Large intestine (tissue), 3 donors: ENCODE data around the gene CSKMT. TPM values are rescaled to one million over a fixed set of nuclear protein-coding genes. Genes with fewer than 3 reads are reported as not detected.
"Not testable (repeated sequence)": the region's sequence is repeated elsewhere in the genome, so short reads cannot be mapped to it uniquely, and the experiment has no call there.

Experiments used
- DNase-seq, 2 donors: peaks; one replicate each; pipeline versions ENCODE4 v3.0.0 to v3.0.0-alpha.2; 2013
- H3K27ac ChIP-seq: one replicate; pipeline ENCODE4 v1.5.1; 2013; ENCODE audit warnings: low read length
- H3K27me3 ChIP-seq: 2 replicates; pipeline ENCODE4 v1.6.1; 2013; ENCODE audit warnings: low read length; ENCODE audit not compliant: control insufficient read depth, insufficient read depth
- H3K36me3 ChIP-seq: 2 replicates; pipeline ENCODE4 v1.6.1; 2013; ENCODE audit warnings: low read length; ENCODE audit not compliant: control insufficient read depth, insufficient read depth
- H3K4me1 ChIP-seq: one replicate; pipeline ENCODE4 v1.6.1; 2013; ENCODE audit warnings: low read length; ENCODE audit not compliant: control insufficient read depth, insufficient read depth
- H3K4me3 ChIP-seq: one replicate; pipeline ENCODE4 v1.5.1; 2013; ENCODE audit warnings: low read length
- H3K9me3 ChIP-seq: one replicate; pipeline ENCODE4 v1.6.1; 2013; ENCODE audit warnings: mild to moderate bottlenecking, low read depth, low read length, moderate library complexity; ENCODE audit not compliant: control insufficient read depth
- WGBS: methylation state at CpG from one replicate; pipeline ENCODE4 v1.1.5; 2013; ENCODE audit warnings: low lambda C conversion rate; ENCODE audit not compliant: insufficient coverage; 5-methylcytosine and 5-hydroxymethylcytosine counted together
- polyA plus RNA-seq: library from polyadenylated mRNA; unstranded; fragments of 120-200 nt; gene quantifications from one replicate; pipeline ENCODE4 v1.2.1, GENCODE V29; 2013

Gene CSKMT
- polyA plus RNA-seq, 1 donor = 8.7 TPM

DNA sequence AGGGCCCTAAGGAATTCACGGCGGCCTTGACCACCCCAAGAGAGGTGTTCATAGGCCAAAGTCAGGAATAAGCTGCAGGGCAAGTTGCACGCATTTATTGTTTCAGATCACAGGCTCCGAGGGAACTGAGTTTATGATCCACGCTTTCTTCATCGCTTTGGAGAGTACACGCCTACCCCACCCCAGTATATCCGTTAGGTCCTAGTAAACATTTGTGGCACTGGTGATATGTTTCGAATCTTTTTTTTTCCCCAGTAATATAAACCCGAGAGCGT lies 19.5 kb upstream of the CSKMT start:
- H3K4me1 ChIP-seq = peaks cover 15% of the 10 kb centered on the region
- peak overlapping the region; percentile 94 for H3K27ac ChIP-seq
- peaks cover 3% of the 10 kb centered on the region for H3K9me3 ChIP-seq
- H3K27me3 ChIP-seq = no peaks in the 10 kb centered on the region
- no peak for DNase-seq
- WGBS = no CpG with 5 or more reads among the region's 11 CpGs
- H3K4me3 ChIP-seq = peak overlapping the region; percentile 94
- H3K36me3 ChIP-seq = peaks cover 43% of the 10 kb centered on the region

DNA sequence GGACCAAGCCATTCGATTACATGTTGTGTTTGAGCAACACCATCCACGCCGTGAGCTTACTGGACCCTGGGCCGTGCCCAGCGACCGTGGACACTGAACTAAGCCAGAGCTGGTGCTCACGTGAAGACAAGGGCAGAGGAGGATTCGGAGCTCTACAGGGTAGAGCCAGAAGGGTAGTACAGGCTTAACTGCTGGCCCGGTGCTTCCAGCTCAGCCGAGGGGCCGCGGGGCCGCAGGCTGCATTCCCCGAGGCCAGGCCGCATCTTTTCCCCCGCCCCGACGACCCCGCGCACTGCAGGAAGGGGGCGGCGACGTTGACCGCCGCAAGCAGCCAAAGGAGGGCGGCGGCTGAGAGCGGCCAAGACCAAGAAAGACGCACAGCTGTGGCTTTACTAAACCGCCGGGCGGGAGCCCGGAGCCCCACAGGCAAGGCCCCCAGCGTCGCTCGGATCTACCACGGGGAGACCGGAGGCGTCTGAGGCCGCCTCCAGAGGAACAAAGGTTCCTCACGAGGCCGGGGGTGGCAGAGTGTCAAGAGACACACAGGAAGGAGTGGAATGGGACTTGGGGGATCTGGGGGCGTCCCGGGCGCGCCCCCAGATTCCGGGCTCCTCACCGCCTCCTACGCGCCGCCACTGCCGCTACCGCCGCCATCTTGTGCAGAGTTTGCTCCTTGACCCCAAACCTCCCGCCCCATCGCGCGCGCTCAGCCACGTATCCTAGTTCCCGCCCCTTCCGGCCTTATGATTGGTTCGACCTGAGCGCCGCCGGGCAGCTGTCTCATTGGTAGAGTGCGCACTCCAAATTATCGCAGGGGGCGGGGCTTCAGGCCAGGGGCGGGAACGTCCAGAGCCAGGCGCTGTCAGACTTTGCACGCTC lies 18.9 kb upstream of the CSKMT start, which contains the start of gene GANAB:
Gene GANAB (minus strand): TSS at position 668 of the 879 bp plus-strand sequence. CDS start 14 bp downstream, at position 654.
- DNase-seq = peak; percentile 98 to 99
- Histone ChIP-seq H3K27me3 (no peaks in the 10 kb centered on the region), H3K36me3 (peaks cover 43% of the 10 kb centered on the region), H3K9me3 (peaks cover 3% of the 10 kb centered on the region), H3K4me3 (peak within 1 kb of the TSS; percentile 94), H3K4me1 (peaks cover 12% of the 10 kb centered on the region), H3K27ac (peak within 1 kb of the TSS; percentile 94)
- no CpG with 5 or more reads among the region's 73 CpGs for whole genome bisulfite sequencing

DNA sequence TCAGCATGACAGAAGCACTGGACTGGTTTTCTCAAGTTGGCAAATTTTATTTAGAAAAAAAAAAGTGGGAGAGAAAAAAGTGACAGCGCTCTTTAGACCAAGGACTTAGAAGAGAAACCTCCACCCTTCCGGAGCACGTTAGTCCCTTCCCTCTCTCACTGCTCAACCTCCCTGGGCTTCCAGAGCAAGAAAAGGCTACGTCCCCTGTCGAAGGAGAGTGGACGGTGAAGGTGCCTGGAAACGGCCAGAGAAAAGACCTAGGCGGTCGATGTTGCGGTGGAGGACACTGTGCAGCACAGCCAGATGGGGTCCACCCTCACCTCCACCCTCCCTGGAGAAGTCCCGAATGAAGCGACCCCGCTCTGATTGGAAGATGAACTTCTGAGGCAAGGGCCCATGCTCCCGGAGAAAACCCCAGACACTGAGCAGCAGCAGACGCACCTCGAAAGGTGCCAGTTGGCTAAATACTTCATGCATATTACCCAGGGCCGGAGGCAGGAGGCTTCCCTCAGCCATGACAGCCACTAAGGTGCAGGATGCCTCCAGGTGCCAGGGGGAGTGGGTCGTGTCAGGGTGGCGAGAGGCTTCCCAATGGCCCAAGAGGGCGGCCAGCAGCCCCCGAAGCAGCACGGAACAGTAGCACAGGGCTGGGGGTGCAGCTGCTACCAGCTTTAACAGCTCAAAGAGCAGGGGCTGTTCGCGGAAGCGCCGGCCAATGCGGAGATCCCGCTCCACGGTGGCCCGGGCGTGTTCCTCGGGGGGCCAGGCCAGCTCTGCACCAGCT lies 18.1 kb upstream of the CSKMT start:
- Histone ChIP-seq H3K36me3 (peaks cover 43% of the 10 kb centered on the region), H3K9me3 (peaks cover 3% of the 10 kb centered on the region), H3K27ac (peak overlapping the region; percentile 64), H3K4me3 (no peak overlapping the region), H3K4me1 (peaks cover 13% of the 10 kb centered on the region), H3K27me3 (no peaks in the 10 kb centered on the region)
- no CpG with 5 or more reads among the region's 32 CpGs for WGBS
- no peak for DNase-seq

DNA sequence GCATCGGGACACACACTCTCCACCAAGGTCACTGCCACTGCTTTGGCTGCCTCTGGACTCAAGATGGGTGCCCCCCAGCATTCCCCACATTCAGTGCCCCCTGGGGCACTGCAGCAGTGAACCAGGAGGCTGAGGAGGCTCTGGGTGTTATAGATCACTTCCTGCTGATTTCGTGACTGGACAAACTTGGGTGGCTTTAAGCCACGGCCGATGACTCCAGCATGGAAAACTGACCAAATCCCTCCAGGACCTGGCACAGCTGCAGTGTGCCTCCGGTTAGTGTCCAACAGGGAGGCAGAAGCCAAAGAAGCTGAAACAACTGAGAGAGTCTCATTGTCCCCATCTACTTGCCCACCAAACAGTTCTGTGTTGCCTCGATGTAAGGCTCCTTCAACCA lies 17.5 kb upstream of the CSKMT start:
- no peak overlapping the region for H3K27ac ChIP-seq

DNA sequence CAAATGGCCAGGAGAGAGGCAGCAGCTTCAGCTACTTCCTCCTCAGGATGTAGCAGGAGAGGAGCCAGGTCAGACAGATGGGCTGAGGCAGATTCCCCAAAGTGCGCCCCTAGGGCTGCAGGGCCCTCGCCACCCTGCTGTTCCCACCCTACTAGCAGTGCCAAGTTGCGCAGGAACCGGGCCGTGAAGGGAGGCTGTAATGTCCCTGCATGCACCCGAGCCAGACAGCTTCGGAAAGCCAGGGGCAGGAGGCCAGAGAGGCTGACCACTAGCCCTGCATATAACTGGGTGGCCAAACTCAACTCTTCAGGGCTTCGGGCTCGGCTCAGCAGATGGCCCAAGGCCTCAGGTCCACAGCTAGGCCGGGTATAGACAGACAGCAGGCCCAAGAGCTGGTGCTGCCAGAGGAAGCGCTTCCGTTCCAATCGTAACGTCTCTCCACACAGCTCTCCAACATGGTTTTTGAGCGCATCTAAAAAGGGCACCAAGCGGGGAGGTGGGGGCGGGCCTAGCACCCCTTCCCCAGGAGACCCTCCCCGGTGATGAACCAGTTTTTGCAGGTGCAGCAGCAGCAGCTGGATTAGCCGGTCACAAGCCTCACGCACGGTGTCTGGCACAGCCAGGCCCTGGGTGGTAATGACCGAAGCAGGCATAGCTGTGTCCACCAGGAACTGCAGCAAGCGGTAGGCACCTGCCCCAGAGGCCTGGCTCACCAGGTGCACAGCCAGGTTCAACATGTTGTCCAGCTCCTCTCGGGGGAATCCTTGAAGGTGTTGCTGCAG lies 16.7 kb upstream of the CSKMT start:
- H3K4me3 ChIP-seq = no peak overlapping the region
- H3K36me3 ChIP-seq = peaks cover 38% of the 10 kb centered on the region
- peaks cover 3% of the 10 kb centered on the region for H3K9me3 ChIP-seq
- no peak overlapping the region for H3K27ac ChIP-seq
- H3K4me1 ChIP-seq = peaks cover 16% of the 10 kb centered on the region
- no peaks in the 10 kb centered on the region for H3K27me3 ChIP-seq
- no CpG with 5 or more reads among the region's 24 CpGs for WGBS
- no peak for DNase-seq

More for the DNA sequence above, 17.5 kb upstream of the CSKMT start:
- no peak for DNase-seq
- Histone ChIP-seq H3K4me1 (peaks cover 16% of the 10 kb centered on the region), H3K36me3 (peaks cover 41% of the 10 kb centered on the region), H3K4me3 (no peak overlapping the region), H3K9me3 (peaks cover 3% of the 10 kb centered on the region), H3K27me3 (no peaks in the 10 kb centered on the region)
- WGBS = no CpG with 5 or more reads among the region's 6 CpGs

DNA sequence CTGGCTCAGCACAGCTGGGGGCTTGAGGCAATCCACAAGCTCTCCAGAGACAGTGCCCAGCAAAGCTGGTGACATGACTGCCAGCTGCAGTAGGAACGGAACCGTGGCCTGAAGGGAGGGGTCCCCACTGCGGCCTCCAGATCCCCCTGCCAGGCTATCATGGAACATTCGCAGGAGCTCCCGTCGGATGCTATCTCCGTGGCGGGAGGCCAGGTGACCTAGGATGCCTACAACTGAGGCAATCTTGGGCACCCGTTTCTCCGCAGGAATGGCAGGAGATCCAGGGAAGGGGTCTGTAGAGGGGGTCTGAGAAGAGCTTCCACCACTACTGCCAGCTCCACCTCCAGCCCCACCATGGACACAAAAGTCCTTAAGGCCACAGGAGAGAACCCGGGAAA lies 16.1 kb upstream of the CSKMT start:
- H3K4me1 ChIP-seq = peaks cover 16% of the 10 kb centered on the region
- H3K4me3 ChIP-seq = no peak overlapping the region
- H3K27me3 ChIP-seq = no peaks in the 10 kb centered on the region
- WGBS = no CpG with 5 or more reads among the region's 11 CpGs
- DNase-seq = no peak
- peaks cover 3% of the 10 kb centered on the region for H3K9me3 ChIP-seq
- no peak overlapping the region for H3K27ac ChIP-seq
- peaks cover 34% of the 10 kb centered on the region for H3K36me3 ChIP-seq

DNA sequence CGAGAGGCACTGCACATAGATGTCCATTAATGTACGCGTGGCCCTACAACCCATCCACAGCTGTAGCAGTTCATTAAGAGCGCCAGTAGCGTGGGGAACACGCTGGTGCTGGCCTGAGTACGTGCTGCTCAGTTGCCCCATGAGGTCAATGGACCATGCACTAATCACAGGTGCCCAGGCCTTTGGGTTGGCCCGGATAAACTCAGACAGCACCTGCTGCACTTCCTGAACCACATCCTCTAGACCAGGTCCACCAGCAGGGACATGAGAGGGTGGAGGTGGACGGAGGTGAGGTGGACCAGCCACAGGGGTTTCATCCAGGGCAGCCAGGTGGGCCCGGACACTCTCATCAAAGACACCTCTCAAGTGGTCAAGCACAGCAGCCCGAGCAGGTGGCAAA lies 15.6 kb upstream of the CSKMT start:
- Histone ChIP-seq H3K4me1 (peaks cover 13% of the 10 kb centered on the region), H3K27me3 (no peaks in the 10 kb centered on the region), H3K9me3 (peaks cover 3% of the 10 kb centered on the region), H3K27ac (no peak overlapping the region), H3K36me3 (peaks cover 31% of the 10 kb centered on the region), H3K4me3 (no peak overlapping the region)
- no CpG with 5 or more reads among the region's 11 CpGs for WGBS
- no peak for DNase-seq

DNA sequence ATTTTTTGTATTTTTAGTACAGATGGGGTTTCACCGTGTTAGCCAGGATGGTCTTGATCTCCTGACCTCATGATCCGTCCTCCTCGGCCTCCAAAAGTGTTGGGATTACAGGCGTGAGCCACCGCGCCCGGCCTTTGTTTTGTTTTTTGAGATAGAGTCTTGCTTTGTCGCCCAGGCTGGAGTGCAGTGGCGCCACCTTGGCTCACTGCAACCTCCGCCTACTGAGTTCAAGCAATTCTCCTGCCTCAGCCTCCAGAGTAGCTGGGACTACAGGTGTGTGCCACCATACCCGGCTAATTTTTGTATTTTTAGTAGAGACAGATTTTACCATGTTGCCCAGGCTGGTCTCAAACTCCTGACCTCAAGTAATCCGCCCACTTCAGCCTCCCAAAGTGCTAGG lies 14.8 kb upstream of the CSKMT start:
- peaks cover 30% of the 10 kb centered on the region for H3K36me3 ChIP-seq
- H3K9me3 ChIP-seq, H3K27ac ChIP-seq, DNase-seq, H3K4me3 ChIP-seq, H3K27me3 ChIP-seq: not testable (repeated sequence)
- H3K4me1 ChIP-seq = peaks cover 12% of the 10 kb centered on the region
- no CpG with 5 or more reads among the region's 12 CpGs for WGBS

DNA sequence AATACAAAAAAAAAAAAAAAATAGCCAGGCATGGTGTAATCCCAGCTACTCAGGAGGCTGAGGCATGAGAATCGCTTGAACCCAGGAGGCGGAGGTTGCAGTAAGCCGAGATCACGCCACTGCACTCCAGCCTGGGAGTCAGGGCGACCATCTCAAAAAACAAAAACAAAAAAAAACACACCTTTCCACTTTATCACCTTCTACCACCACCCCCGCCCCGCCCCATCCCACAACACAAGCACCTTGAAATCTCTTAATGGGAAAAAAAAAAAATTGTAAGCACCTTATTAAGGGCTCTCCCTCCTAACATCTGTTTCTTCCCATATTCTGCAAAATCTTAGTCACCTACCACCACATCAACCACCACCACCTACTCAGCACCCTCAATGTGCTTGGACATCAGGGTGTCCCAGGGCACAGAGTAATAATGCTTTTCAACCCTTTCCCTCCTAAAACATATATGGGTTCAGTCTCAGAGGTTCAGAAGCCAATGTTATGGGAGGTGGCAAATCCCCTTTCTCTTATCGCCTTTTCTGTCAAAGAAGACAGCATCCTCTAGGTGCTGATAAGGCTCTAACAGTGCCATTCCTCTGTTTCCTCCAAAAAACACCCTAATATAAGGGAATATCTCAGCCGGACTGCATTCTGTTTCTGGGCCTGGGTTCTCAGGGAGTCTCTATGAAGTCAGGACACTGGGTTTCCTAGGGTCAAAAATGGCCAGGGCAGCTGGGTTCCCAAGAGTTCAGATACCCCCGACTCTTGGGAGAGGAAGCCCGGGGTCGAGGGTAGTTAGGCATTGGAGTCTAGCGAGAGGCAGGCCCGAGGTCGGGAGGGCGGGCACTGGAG lies 12.7 kb upstream of the CSKMT start:
- WGBS = no CpG with 5 or more reads among the region's 16 CpGs
- DNase-seq = no peak
- peak overlapping the region; percentile 92 for H3K27ac ChIP-seq

More for the DNA sequence above, 12.7 kb upstream of the CSKMT start:
- no peaks in the 10 kb centered on the region for H3K27me3 ChIP-seq
- peak overlapping the region; percentile 86 for H3K4me3 ChIP-seq
- H3K4me1 ChIP-seq = peaks cover 5% of the 10 kb centered on the region
- H3K9me3 ChIP-seq = no peaks in the 10 kb centered on the region
- peaks cover 24% of the 10 kb centered on the region for H3K36me3 ChIP-seq
